GM19467 (cell line): ENCODE measurements around the gene DMRTA1.
"Not testable (repeated sequence)": the region's sequence is repeated elsewhere in the genome, so short reads cannot be mapped to it uniquely, and the experiment has no call there.

ENCODE experiments used
- ATAC-seq: cut with Tn5 transposase; IDR thresholded peaks from one replicate; pipeline ENCODE4 v1.9.1; 2021; ENCODE audit warnings: mild to moderate bottlenecking, moderate library complexity; ENCODE audit not compliant: unreplicated experiment

DMRTA1 gene

GRCh38 chr9:22446589-22446949 is at the start of gene DMRTA1:
Gene DMRTA1, plus strand, starts transcription at chr9:22446824. Its CDS starts 242 bp downstream, at chr9:22447066.
- no peak for ATAC-seq

GRCh38 chr9:22401671-22402070 is 45.0 kb upstream of the DMRTA1 start:
- ATAC-seq: no peak

- ATAC-seq: no peak
Observed at GRCh38 chr9:22405869-22406659, 40.6 kb upstream of the DMRTA1 start.

GRCh38 chr9:22413884-22414283 is 32.7 kb upstream of the DMRTA1 start:
- ATAC-seq: no peak

- ATAC-seq: no peak
Observed at GRCh38 chr9:22415941-22416691, 30.5 kb upstream of the DMRTA1 start.

GRCh38 chr9:22416692-22417060 is 29.9 kb upstream of the DMRTA1 start:
- no peak for ATAC-seq

GRCh38 chr9:22423566-22423965 is 23.1 kb upstream of the DMRTA1 start:
- ATAC-seq: no peak

GRCh38 chr9:22424616-22425015 is 22.0 kb upstream of the DMRTA1 start:
- no peak for ATAC-seq

- ATAC-seq: no peak
Observed at GRCh38 chr9:22425551-22425950, 21.1 kb upstream of the DMRTA1 start.

GRCh38 chr9:22427226-22427880 is 19.3 kb upstream of the DMRTA1 start:
- ATAC-seq: no peak

- ATAC-seq: no peak
Observed at GRCh38 chr9:22433691-22434090, 12.9 kb upstream of the DMRTA1 start.

- ATAC-seq: not testable (repeated sequence)
Observed at GRCh38 chr9:22435252-22435651, 11.4 kb upstream of the DMRTA1 start.

- not testable (repeated sequence) for ATAC-seq
Observed at GRCh38 chr9:22437461-22438067, 9.1 kb upstream of the DMRTA1 start.

GRCh38 chr9:22440841-22441240 is 5.8 kb upstream of the DMRTA1 start:
- ATAC-seq: no peak

- ATAC-seq: no peak
Observed at GRCh38 chr9:22446950-22447617, 460 bp downstream of the DMRTA1 start.

- ATAC-seq: no peak
Observed at GRCh38 chr9:22447618-22448305, 1.1 kb downstream of the DMRTA1 start.

- no peak for ATAC-seq
Observed at GRCh38 chr9:22449719-22450118, 3.1 kb downstream of the DMRTA1 start.

GRCh38 chr9:22452415-22453010 is 5.9 kb downstream of the DMRTA1 start:
- ATAC-seq: no peak

GRCh38 chr9:22454016-22454415 is 7.4 kb downstream of the DMRTA1 start:
- no peak for ATAC-seq

GRCh38 chr9:22455181-22455580 is 8.6 kb downstream of the DMRTA1 start:
- no peak for ATAC-seq
